ENCODE measurements around the gene C17orf50. TPM values are rescaled to one million over a fixed set of nuclear protein-coding genes. Genes with fewer than 3 reads are reported as not detected.

The C17orf50 gene
- total RNA-seq, 1 donor from 2014 or later = not detected

DNA sequence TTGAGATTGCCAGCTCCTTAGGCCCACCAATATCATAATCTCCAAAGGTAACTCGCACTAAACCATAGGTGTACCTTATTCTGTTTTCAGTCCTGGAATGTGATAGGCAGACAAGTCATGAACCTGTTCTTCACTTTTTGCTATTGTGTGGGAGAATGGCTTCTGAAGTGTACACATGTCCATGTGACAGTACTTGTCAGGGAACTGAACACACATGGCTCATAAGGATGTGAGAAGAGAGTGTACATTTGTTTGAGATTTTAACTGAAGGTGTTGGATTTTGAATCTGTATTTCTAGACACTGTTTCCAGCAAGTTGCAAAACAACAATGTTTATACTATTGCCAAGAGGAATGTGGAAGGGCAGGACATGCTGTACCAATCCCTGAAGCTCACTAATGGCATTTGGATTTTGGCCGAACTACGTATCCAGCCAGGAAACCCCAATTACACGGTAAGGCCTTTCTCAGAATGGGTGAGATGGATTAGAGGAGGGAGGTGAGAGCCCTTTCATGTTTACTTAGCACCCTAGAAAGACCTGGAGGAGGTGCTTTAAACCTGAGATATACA, 43.7 kb upstream of the C17orf50 start:
- no peak for DNase-seq (ENCODE audit: low read depth)
- Histone ChIP-seq H3K27me3 (ENCODE audit: control insufficient read depth, insufficient read depth, low read length) (no peaks in the 10 kb centered on the region), H3K36me3 (ENCODE audit: control insufficient read depth, insufficient read depth, low read length) (peaks cover 1% of the 10 kb centered on the region), H3K4me3 (ENCODE audit: low read depth, low read length) (no peak overlapping the region)
- TF ChIP-seq, protein P1, sequence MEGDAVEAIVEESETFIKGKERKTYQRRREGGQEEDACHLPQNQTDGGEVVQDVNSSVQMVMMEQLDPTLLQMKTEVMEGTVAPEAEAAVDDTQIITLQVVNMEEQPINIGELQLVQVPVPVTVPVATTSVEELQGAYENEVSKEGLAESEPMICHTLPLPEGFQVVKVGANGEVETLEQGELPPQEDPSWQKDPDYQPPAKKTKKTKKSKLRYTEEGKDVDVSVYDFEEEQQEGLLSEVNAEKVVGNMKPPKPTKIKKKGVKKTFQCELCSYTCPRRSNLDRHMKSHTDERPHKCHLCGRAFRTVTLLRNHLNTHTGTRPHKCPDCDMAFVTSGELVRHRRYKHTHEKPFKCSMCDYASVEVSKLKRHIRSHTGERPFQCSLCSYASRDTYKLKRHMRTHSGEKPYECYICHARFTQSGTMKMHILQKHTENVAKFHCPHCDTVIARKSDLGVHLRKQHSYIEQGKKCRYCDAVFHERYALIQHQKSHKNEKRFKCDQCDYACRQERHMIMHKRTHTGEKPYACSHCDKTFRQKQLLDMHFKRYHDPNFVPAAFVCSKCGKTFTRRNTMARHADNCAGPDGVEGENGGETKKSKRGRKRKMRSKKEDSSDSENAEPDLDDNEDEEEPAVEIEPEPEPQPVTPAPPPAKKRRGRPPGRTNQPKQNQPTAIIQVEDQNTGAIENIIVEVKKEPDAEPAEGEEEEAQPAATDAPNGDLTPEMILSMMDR (IDR thresholded peaks at IDR 0.05; ENCODE audit: insufficient read depth, low read length, poor library complexity, severe bottlenecking) = no peak

DNA sequence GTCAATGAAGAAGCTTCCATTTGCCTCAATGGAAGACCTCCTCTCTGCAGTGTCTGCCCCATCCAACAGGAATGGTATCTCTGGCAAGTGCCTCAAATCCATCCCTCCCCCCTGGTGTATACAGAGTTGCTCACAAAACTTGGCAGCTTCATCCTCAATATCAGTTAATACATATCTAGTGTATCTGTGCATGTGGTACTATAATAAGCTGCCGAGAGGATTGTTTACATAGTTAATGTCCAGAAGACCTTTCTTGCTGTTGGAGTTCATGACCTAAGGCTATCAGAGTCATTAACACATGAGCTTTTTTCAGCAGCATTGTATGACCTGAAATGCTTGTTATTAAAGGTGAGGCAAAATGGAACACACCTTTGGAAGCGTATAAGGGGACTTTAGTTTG, 43.2 kb upstream of the C17orf50 start:
- Histone ChIP-seq H3K36me3 (ENCODE audit: control insufficient read depth, insufficient read depth, low read length) (peaks cover 1% of the 10 kb centered on the region), H3K4me3 (ENCODE audit: low read depth, low read length) (no peak overlapping the region), H3K27me3 (ENCODE audit: control insufficient read depth, insufficient read depth, low read length) (no peaks in the 10 kb centered on the region)
- TF ChIP-seq, protein P1 (IDR thresholded peaks at IDR 0.05; ENCODE audit: insufficient read depth, low read length, poor library complexity, severe bottlenecking) = no peak
- no peak for DNase-seq (ENCODE audit: low read depth)

DNA sequence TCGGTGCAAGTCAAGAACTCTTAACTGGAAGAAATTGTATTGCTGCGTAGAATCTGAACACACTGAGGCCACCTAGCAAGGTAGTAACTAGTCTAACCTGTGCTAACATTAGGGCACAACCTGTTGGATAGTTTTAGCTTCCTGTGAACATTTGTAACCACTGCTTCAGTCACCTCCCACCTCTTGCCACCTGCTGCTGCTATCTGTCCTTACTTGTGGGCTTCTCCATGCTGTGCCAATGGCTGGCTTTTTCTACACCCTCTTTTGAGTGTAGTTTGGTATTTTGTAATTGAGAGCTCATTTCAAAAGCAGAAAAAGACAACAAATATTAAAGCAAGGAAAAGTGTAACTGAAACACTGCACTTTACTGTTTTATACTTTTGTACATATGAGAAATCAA, 37.0 kb upstream of the C17orf50 start:
- Histone ChIP-seq H3K4me3 (ENCODE audit: low read depth, low read length) (no peak overlapping the region), H3K36me3 (ENCODE audit: control insufficient read depth, insufficient read depth, low read length) (no peaks in the 10 kb centered on the region), H3K27me3 (ENCODE audit: control insufficient read depth, insufficient read depth, low read length) (no peaks in the 10 kb centered on the region)
- TF ChIP-seq, protein P1 (IDR thresholded peaks at IDR 0.05; ENCODE audit: insufficient read depth, low read length, poor library complexity, severe bottlenecking) = no peak
- DNase-seq (ENCODE audit: low read depth) = no peak

DNA sequence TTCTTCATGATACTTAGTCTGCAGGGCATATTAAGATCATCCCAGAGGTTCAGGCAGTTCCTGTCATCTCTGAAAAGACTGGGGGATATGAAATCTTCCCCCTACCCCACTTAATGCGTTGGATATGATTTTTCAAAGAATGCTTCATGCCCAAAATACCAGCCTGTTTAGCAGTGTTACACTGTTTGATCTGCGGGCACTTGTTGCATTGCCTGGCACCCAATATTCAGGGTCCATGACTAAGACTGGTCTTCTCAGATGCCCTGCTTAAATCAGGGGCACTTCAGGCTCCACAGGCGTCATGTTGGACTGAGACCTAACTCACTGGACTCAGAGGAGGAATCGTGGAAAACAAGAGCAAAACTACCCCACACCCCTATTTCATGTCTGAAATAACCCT, 35.6 kb upstream of the C17orf50 start:
- no peak for DNase-seq (ENCODE audit: low read depth)
- H3K27me3 ChIP-seq (ENCODE audit: control insufficient read depth, insufficient read depth, low read length) = no peaks in the 10 kb centered on the region
- TF ChIP-seq, protein P1 (IDR thresholded peaks at IDR 0.05; ENCODE audit: insufficient read depth, low read length, poor library complexity, severe bottlenecking) = no peak
- no peaks in the 10 kb centered on the region for H3K36me3 ChIP-seq (ENCODE audit: control insufficient read depth, insufficient read depth, low read length)
- H3K4me3 ChIP-seq (ENCODE audit: low read depth, low read length) = no peak overlapping the region

DNA sequence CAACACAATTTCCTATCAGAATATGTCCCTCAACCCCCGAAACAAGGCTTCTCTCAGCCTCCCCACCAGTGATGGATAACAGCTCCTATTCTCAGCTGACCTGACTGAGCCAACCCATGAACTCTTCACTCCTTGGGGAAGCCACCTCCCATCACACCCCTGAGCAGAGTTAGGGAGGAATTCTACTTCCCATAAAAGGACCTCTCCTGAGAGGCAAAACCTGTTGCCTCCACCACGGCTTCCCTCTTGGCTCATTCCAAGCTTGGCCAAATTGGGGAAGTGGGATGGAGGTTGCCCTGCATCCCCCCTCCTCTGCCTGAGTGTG, 34.9 kb upstream of the C17orf50 start:
- Histone ChIP-seq H3K27me3 (ENCODE audit: control insufficient read depth, insufficient read depth, low read length) (no peaks in the 10 kb centered on the region), H3K4me3 (ENCODE audit: low read depth, low read length) (no peak overlapping the region), H3K36me3 (ENCODE audit: control insufficient read depth, insufficient read depth, low read length) (no peaks in the 10 kb centered on the region)
- DNase-seq (ENCODE audit: low read depth) = no peak
- TF ChIP-seq, protein P1 (IDR thresholded peaks at IDR 0.05; ENCODE audit: insufficient read depth, low read length, poor library complexity, severe bottlenecking) = no peak

Measured in kidney epithelial cell (primary cell).